HEK293 (cell line): Measurements from ENCODE around the gene CDO1.

Source experiments
- FEZF1 ChIP-seq: fragments of 450-650 bp; formaldehyde crosslinking; IDR thresholded peaks from 2 replicates; pipeline ENCODE4 v1.5.1; 2016; ENCODE audit warnings: missing biosample characterization, missing genetic modification characterization
- ZNF24 ChIP-seq: fragments of 450-650 bp; formaldehyde crosslinking; IDR thresholded peaks from 2 replicates; pipeline ENCODE4 v1.5.1; 2016; ENCODE audit warnings: missing biosample characterization, missing genetic modification characterization
- ZNF341 ChIP-seq: fragments of 450-650 bp; formaldehyde crosslinking; IDR thresholded peaks from 2 replicates; pipeline ENCODE4; 2016; ENCODE audit warnings: low read depth, missing biosample characterization, missing genetic modification characterization
- ZNF629 ChIP-seq: fragments of 450-650 bp; formaldehyde crosslinking; IDR thresholded peaks from 2 replicates; pipeline ENCODE4 v1.5.1; 2017; ENCODE audit warnings: missing biosample characterization, missing genetic modification characterization
- TF ChIP-seq, protein P1 (sequence below): fragments of 450-650 bp; formaldehyde crosslinking; IDR thresholded peaks from 2 replicates; pipeline ENCODE4 v1.5.1; 2016; ENCODE audit warnings: missing biosample characterization, missing genetic modification characterization
- TF ChIP-seq, protein P2 (sequence below): fragments of 450-650 bp; formaldehyde crosslinking; IDR thresholded peaks from 2 replicates; pipeline ENCODE4 v1.5.1; 2016; ENCODE audit warnings: missing biosample characterization, missing genetic modification characterization

DNA sequence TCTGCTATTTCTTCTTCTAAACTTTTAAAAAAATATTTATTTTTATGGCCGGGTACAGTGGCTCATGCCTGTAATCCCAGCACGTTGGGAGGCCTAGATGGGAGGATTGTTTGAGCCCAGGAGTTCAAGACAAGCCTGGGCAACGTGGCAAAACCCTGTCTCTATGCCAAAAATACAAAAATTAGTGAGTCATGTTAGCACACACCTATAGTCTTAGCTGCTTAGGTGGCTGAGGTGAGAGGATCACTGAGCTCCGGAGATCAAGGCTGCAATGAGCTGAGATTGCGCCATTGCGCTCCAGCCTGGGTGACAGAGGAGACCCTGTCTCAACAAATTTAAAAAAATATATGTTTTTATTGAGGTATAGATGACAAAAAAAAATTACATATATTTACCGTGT is 30.8 kb upstream of the CDO1 start:
- TF ChIP-seq ZNF341 (no peak), FEZF1 (tag by site-specific recombination) (no peak), ZNF629 (tag by site-specific recombination) (no peak), ZNF24 (tag by site-specific recombination) (no peak)
- TF ChIP-seq, protein P1, sequence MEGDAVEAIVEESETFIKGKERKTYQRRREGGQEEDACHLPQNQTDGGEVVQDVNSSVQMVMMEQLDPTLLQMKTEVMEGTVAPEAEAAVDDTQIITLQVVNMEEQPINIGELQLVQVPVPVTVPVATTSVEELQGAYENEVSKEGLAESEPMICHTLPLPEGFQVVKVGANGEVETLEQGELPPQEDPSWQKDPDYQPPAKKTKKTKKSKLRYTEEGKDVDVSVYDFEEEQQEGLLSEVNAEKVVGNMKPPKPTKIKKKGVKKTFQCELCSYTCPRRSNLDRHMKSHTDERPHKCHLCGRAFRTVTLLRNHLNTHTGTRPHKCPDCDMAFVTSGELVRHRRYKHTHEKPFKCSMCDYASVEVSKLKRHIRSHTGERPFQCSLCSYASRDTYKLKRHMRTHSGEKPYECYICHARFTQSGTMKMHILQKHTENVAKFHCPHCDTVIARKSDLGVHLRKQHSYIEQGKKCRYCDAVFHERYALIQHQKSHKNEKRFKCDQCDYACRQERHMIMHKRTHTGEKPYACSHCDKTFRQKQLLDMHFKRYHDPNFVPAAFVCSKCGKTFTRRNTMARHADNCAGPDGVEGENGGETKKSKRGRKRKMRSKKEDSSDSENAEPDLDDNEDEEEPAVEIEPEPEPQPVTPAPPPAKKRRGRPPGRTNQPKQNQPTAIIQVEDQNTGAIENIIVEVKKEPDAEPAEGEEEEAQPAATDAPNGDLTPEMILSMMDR (tag by site-specific recombination): no peak
- TF ChIP-seq, protein P2, sequence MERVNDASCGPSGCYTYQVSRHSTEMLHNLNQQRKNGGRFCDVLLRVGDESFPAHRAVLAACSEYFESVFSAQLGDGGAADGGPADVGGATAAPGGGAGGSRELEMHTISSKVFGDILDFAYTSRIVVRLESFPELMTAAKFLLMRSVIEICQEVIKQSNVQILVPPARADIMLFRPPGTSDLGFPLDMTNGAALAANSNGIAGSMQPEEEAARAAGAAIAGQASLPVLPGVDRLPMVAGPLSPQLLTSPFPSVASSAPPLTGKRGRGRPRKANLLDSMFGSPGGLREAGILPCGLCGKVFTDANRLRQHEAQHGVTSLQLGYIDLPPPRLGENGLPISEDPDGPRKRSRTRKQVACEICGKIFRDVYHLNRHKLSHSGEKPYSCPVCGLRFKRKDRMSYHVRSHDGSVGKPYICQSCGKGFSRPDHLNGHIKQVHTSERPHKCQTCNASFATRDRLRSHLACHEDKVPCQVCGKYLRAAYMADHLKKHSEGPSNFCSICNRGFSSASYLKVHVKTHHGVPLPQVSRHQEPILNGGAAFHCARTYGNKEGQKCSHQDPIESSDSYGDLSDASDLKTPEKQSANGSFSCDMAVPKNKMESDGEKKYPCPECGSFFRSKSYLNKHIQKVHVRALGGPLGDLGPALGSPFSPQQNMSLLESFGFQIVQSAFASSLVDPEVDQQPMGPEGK (tag by site-specific recombination): no peak
